ENCODE results near the gene THEMIS.

DNA sequence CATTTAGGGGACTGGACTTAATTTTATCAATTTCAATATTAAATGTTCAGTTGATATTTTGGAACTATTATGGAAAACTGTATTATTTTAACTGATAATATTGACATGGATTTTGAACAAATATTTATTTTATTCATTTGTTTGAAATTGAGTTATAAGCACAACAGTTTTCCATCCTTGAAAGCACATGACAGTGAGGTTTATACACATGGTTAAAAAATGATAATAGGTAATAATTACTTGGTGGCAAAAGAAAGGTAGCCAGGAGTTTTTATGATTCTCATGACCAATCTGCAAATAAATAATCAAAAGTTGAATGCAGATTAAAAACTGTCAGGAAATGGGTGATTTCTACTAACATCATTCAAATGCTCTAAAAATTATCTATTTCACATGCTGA, 210.3 kb downstream of the THEMIS start:
- TF ChIP-seq EZH2 (IDR thresholded peaks at IDR 0.05; ENCODE audit: insufficient read depth, poor library complexity, severe bottlenecking) (no peak), EZH2phosphoT487 (IDR thresholded peaks at IDR 0.05; ENCODE audit: insufficient read depth, low read depth) (no peak)

Data from GM23248 (cell line).